OCI-LY1 (cell line): ENCODE results near the gene RNF121.

Experiments used
- EZH2 ChIP-seq: fragments of 200-600 bp; sonication (generic), shearing (Covaris generic); IDR thresholded peaks from 2 replicates; pipeline ENCODE4 v1.8.0; 2017; ENCODE audit warnings: borderline replicate concordance, mixed run types, mild to moderate bottlenecking, antibody characterized with exemption, low read length, moderate library complexity, mixed read lengths
- TF ChIP-seq, protein P1 (sequence below): fragments of 200-600 bp; sonication (generic), shearing (Covaris generic); IDR thresholded peaks from 2 replicates; pipeline ENCODE4 v1.5.1; 2017; ENCODE audit warnings: mild to moderate bottlenecking, antibody characterized with exemption, low read length, moderate library complexity, mixed read lengths

DNA sequence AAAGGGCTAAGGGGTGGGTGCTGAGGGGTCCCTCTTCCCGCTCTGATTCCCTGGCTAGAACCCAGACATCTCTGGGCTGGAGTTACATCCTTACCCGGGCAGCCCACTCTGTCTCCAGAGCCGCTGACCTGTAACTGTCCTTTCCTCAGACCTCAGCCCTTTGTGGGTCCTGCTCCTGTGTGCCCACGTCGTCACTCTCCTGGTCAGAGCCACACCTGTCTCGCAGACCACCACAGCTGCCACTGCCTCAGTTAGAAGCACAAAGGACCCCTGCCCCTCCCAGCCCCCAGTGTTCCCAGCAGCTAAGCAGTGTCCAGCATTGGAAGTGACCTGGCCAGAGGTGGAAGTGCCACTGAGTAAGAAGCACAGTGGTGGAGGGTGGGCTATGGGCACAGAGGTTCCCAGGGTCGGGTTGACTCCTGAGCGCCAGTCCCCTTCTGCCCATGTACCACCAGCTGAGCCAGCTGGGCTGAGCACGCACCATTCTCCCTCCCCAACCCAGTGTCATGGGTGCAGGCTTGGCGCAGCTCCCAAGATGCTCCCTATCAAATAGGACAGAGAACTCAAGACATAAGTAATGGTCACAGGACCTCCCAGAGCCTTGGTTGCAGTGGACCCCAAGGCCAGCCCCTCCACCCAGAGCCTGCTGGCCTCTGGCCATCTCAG is 71.5 kb downstream of the RNF121 start:
- TF ChIP-seq, protein P1, sequence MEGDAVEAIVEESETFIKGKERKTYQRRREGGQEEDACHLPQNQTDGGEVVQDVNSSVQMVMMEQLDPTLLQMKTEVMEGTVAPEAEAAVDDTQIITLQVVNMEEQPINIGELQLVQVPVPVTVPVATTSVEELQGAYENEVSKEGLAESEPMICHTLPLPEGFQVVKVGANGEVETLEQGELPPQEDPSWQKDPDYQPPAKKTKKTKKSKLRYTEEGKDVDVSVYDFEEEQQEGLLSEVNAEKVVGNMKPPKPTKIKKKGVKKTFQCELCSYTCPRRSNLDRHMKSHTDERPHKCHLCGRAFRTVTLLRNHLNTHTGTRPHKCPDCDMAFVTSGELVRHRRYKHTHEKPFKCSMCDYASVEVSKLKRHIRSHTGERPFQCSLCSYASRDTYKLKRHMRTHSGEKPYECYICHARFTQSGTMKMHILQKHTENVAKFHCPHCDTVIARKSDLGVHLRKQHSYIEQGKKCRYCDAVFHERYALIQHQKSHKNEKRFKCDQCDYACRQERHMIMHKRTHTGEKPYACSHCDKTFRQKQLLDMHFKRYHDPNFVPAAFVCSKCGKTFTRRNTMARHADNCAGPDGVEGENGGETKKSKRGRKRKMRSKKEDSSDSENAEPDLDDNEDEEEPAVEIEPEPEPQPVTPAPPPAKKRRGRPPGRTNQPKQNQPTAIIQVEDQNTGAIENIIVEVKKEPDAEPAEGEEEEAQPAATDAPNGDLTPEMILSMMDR = no peak
- no peak for TF ChIP-seq EZH2
